Left renal pelvis (tissue), 4 donors: Measurements from ENCODE around the gene AKAP13. TPM values are rescaled to one million over a fixed set of nuclear protein-coding genes. Genes with fewer than 3 reads are reported as not detected.
"Not testable (repeated sequence)": the region's sequence is repeated elsewhere in the genome, so short reads cannot be mapped to it uniquely, and the experiment has no call there.

Source experiments
- DNase-seq, 4 donors: peaks; one replicate each; pipeline ENCODE4 v3.0.0-alpha.2; 2013; ENCODE audit warnings: low read depth in 4 of 4, low spot score in 3 of 4
- polyA plus RNA-seq, 4 donors: library from polyadenylated mRNA; unstranded; fragments of 120-200 nt; gene quantifications; one replicate each; pipeline ENCODE4 v1.2.1, GENCODE V29; 2013; ENCODE audit not compliant: insufficient read length in 4 of 4

The AKAP13 gene
- polyA plus RNA-seq, 4 donors = 82.3 to 93.2 (median 87.8) TPM

DNA sequence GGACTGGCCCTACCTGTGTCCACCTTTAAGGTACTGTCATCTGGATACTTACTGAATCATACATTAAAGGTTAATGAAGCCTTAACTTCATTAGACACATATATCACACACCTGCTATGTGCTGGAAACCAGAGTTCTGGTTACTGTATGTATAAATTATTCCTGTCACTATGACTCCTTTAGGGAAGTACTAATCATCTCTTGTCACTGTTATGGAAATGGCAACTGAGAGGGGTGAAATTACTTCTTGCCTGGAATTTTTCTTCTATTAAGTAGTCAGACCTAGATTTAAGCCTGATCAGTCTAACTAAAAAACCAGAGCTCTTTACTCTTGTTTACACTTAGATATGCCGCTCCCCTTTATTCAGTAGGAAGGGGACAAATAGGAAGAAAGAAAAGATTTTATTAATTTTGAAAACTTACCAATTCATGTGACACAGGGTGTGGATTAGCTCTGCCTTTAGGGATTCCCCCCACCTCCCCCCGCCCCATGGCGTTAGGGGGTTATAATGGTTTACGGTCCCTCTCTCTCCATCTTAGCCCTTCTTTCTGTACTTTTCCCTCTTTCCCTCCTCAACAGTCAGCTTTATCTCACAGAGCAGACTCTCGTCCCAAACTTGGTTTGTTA, 261.8 kb downstream of the AKAP13 start:
- no peak for DNase-seq

GRCh38 chr15:85642693-85643066, 262.3 kb downstream of the AKAP13 start:
- peak in 1 of 4 donors; percentile 55 for DNase-seq

DNA sequence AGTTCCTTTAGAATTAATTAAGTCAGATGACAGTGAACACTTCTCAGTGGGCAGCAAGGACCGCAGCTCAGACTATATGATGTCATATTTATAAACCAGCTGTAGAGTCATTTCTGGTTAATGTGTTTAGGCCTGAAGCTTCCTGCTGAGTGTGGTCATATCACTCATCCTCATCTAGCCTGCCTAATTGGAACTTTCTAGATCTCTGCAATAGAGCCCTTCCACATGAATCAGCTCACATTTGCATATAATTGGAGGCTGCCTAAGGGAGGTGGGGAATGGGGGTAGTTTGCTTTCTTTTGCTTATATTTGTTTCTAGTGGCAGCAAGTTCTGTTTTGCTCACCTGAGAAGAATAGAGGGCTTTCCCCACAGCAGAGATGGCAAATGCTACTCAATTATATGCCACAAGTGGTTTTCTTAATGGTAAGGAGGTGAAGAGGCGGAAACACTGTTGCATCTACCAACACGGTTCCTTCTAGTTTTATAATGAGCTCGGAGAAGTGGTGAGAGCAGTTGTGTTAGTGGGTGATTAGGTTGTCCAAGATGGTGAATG, 266.2 kb downstream of the AKAP13 start:
- no peak for DNase-seq

DNA sequence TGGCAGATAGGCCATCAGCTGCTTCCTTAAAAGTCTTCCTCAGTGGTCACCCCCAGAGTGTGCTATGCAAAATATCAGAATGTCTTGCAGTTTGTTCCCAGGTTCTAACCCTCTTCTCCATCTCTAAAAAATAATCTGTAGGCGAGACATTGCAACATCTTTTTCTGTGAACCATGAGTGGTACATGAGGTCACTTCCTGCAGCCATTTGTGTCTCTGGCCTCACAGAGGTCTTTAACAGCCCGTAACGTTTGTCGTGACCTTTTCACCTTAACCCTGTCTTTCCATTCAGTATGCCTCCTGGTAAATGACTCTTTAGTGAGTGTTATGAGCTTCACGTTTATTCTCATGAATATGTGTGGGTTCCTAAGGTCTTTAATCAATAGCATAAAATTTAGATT, 269.0 kb downstream of the AKAP13 start:
- DNase-seq = no peak

DNA sequence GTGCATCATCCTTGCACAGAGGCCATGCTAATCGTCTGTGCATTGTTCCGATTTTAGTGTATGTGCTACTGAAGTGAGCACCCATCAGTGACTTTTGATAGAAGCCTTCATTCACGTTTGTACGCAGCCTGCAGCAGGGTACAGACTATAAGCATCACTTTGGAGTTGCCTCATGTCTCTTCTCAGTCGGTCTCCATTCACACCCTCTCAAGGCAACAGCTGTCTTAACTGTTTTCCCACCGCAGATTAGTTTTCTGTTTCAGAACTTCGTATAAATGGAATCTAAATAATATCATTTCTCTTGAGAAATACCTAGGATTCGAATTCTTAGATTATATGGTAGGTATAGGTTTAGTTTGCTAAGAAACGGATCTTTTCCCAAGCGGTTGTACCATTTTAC, 271.1 kb downstream of the AKAP13 start:
- DNase-seq = no peak

DNA sequence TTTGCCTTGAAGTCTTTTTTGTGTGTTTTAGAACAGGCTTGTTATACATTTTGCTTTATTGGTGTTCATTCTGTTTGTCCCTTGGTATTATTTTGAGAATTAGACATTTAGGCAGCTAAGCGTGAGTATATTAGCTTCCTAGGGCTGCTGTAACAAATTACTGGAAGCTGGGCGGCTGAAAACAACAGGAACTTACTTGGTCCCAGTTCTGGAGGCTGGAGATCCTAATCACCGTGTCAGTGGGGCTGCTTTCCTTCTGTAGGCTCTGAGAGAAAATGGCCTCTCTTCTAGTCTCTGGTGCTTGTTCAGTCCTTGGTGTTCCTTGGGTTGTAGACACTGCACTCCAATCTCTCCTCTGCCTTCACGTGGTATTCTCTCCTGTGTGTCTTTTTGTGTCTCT, 272.1 kb downstream of the AKAP13 start:
- DNase-seq = no peak

DNA sequence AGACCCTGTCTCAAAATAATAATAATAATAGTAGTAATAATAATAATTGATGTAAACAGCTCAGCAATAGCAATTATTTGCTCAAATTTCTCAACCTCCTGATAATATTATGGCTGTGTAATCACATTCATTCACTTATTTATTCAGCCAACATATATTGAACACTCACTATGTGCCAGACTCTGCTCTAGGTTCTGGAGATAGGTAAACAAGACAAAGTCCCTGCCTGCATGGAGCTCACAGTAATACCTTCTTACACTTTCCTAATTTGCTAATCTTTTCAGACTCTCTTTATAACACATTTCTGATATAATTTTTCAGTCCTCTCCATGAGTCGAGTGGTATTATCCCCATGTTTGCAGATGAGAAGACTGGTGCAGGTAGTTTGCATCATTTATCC, 276.7 kb downstream of the AKAP13 start:
- DNase-seq = no peak

DNA sequence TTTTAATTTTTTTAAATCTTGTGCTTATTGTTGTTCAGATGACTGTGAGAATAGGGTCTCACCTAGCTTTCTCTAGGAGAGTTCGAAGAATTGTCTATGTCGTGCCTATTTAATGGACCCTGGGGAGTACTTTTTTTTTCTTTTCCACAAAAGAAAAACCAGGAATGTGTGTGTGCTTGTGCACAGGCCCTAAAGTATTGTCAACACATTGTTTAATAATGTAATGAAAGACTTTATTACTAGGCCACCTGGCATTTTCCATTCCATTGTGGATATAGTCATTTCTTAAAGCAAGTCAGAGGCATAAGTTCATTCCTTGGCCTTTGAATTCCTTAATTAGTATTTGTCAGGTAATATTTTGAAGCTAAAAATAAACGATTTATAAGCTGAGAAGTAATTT, 278.4 kb downstream of the AKAP13 start:
- DNase-seq = no peak

DNA sequence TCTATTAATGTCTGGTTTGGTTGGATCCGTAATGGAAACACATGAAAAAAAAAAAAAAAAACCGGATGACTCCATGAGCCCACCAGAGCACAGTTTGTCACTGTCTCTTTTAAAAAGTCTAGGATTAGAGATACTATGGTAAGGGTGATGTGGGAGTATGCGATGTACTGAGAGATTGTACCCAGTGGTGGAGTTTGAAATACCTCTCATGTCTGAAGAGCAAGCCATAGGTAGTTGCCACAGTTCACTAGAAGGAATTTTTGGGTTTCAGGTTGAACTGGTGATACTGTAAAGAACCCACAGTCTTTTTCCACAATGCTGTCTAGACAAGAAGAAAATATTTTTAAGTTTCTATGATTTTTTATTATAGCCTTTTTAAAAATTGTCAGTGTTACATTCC, 281.5 kb downstream of the AKAP13 start:
- no peak for DNase-seq

- not testable (repeated sequence) for DNase-seq
Observed at GRCh38 chr15:85665677-85666076, 285.3 kb downstream of the AKAP13 start.

DNA sequence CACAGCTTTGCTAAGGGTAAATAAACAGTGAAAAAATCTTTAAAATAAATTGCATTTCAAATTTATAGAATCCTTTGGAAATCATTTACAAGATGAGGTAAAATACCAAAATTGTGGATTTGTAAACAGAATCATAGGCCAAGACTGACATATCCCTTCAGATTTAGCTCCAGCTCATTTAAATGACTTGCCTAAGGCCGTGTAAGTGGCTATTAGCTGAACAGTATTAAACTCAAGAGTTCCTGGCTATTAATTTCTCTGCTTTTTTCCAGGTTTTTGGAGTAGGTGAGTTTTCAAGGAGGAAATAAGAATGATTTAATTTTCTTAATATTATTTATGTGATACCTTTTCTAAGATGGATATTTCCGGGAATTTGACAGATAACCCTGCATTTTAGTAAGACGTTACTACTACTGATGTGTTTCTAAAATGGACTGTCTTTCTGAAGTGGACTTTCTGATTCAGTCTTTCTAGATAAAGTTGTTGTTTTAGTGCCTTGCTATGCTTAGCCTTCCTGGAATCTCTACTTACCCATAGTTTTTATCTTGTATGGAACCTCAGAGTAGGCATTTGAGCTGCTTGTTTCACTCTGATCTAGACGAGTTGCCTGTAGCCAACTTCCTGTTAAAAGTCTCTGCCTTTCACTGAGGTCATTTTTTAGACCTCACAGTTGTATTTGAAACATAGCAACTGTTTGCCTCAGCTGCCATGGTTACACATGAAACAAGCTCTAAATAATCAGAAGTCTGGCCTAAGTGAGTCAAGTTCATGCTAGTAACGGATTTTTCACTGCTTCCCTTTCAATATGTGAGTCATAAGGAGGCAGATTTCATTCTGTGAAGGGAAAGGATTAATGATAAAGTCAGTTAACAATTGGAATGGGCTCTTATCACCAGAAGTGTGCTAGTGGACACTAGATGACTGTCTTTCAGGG, 287.4 kb downstream of the AKAP13 start:
- peak; percentile 67 to 81 (median 76) for DNase-seq

DNA sequence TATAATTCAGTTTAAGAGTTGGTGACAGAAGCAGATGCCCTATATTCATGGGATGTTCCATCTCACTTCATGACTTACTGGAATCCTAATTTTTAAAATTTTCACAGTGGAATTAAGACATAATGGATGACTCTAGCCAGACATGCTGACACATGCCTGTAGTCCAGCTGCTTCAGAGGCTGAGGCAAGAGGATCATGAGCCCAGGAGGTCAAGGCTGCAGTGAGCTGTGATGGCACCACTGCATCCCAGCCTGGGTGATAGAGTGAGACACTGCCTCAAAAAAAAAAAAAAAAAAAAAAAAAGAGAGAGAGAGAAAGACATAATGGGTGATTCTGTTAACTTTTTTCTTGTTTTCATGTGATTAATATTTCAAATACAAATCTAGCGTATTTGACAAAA, 290.8 kb downstream of the AKAP13 start:
- no peak for DNase-seq

- DNase-seq = no peak
Observed at GRCh38 chr15:85672332-85673084, 292.1 kb downstream of the AKAP13 start.

GRCh38 chr15:85673326-85673725, 292.9 kb downstream of the AKAP13 start:
- DNase-seq = no peak

GRCh38 chr15:85676342-85677098, 296.1 kb downstream of the AKAP13 start:
- DNase-seq = no peak

- DNase-seq = no peak
Observed at GRCh38 chr15:85679231-85679630, 298.8 kb downstream of the AKAP13 start.

DNA sequence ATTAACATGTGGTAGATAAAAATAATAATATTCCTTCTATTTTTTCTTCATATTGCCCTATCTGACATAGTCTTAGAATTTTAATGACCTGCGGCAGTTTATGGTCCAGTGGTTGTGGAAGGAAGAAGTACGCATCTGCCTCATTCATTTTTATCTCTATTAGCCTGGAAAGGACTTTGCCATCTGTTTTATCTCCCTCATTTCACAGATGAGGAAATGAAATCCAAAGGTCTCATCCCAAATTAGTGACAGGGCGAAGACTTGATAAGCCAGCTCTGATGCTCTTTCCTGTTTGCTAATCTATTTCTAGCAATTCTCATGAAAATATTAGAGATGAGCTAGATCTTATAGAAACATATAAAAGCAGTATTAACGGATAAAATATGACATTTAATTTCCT, 301.0 kb downstream of the AKAP13 start:
- DNase-seq = no peak

DNA sequence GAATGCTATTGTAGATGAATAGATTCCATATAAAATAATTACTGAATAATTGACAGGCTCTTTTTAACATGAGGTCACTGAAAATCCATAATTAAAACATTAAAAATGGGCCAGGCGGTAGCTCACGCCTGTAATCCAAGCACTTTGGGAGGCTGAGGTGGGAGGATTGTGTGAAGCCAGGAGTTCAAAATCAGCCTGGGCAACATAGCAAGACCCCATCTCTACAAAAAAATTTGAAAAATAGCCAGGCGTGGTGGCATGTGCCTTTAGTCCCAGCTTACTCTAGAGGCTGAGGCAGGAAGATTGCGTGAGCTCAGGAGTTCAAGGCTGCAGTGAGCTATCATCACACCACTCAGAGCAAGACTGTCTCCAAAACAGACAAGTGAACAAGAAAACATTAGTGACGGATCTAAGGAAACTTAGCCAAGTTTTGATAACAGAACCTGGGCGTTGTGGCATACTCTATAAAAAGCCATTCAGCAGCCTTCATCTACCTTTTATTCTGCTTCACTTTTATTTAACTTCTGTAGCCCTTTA, 303.8 kb downstream of the AKAP13 start:
- DNase-seq = no peak

- DNase-seq = no peak
Observed at GRCh38 chr15:85685356-85685755, 305.0 kb downstream of the AKAP13 start.

DNA sequence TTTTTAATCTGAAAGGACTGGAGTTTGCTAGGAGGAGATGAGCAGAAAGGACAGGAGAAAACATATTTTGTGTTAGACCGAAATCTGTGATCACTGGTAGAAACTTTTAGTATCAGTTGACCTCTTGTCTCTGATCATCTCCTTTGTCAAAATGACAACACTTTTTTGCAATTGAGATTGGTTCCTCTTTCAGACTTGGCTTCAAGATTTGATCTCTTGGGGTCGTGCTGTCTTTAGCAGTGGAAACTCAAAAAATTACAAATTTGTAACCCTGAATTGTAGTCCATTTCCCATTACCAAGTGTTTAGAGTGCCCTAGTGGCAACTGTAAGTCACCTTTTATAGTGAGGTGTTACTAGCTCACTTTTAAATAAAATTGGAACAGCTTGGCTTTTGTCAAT, 306.9 kb downstream of the AKAP13 start:
- no peak for DNase-seq
